T-helper 22 cell (primary cell): ENCODE results near the gene DDX27.

Source experiments
- DNase-seq: peaks from one replicate; pipeline ENCODE4 v3.0.0-alpha.2; 2020; ENCODE audit warnings: low read depth

Gene DDX27

GRCh38 chr20:49247792-49248191, 28.6 kb downstream of the DDX27 start:
- DNase-seq = no peak

- DNase-seq = no peak
Observed at GRCh38 chr20:49248301-49248700, 29.1 kb downstream of the DDX27 start.

GRCh38 chr20:49248879-49249665, 29.9 kb downstream of the DDX27 start:
- DNase-seq = no peak

- DNase-seq = no peak
Observed at GRCh38 chr20:49252556-49253350, 33.5 kb downstream of the DDX27 start.

GRCh38 chr20:49256261-49256660, 37.0 kb downstream of the DDX27 start:
- no peak for DNase-seq

GRCh38 chr20:49259284-49259683, 40.1 kb downstream of the DDX27 start:
- DNase-seq = no peak

- no peak for DNase-seq
Observed at GRCh38 chr20:49259799-49260198, 40.6 kb downstream of the DDX27 start.

GRCh38 chr20:49260218-49260617, 41.0 kb downstream of the DDX27 start:
- DNase-seq = no peak

GRCh38 chr20:49261173-49261572, 42.0 kb downstream of the DDX27 start:
- no peak for DNase-seq

- no peak for DNase-seq
Observed at GRCh38 chr20:49262444-49262843, 43.2 kb downstream of the DDX27 start.

- no peak for DNase-seq
Observed at GRCh38 chr20:49267327-49267726, 48.1 kb downstream of the DDX27 start.

- no peak for DNase-seq
Observed at GRCh38 chr20:49268600-49269365, 49.6 kb downstream of the DDX27 start.

- DNase-seq = no peak
Observed at GRCh38 chr20:49270177-49270576, 51.0 kb downstream of the DDX27 start.

GRCh38 chr20:49270736-49271135, 51.5 kb downstream of the DDX27 start:
- no peak for DNase-seq

- no peak for DNase-seq
Observed at GRCh38 chr20:49272654-49273053, 53.4 kb downstream of the DDX27 start.

- no peak for DNase-seq
Observed at GRCh38 chr20:49273696-49274277, 54.6 kb downstream of the DDX27 start.

GRCh38 chr20:49275216-49275615, 56.0 kb downstream of the DDX27 start:
- no peak for DNase-seq

- no peak for DNase-seq
Observed at GRCh38 chr20:49275636-49276035, 56.4 kb downstream of the DDX27 start.

- peak; percentile 40 for DNase-seq
Observed at GRCh38 chr20:49276161-49276960, 57.1 kb downstream of the DDX27 start.

- no peak for DNase-seq
Observed at GRCh38 chr20:49276961-49277785, 58.0 kb downstream of the DDX27 start.

GRCh38 chr20:49277786-49278035, 58.5 kb downstream of the DDX27 start:
- DNase-seq = no peak
